ENCODE measurements around the gene ELOB. TPM values are rescaled to one million over a fixed set of nuclear protein-coding genes. Genes with fewer than 3 reads are reported as not detected.

The ELOB gene
- total RNA-seq, 1 experiment from 2014 or later = 175 TPM

GRCh38 chr16:2775765-2776499 is 1.1 kb downstream of the ELOB start:
- H3K36me3 Mint-ChIP-seq (ENCODE audit: insufficient read depth, unreplicated experiment) = peaks cover 52% of the 10 kb centered on the region
- no peak for TF ChIP-seq CTCF (IDR thresholded peaks at IDR 0.05; ENCODE audit: insufficient read depth in 1 of 2, low read depth in 1 of 2, low read length in 1 of 2, severe bottlenecking in 1 of 2, unreplicated experiment in 1 of 2)
- Histone ChIP-seq H3K27me3 (replicated peaks; ENCODE audit: control insufficient read depth, insufficient read depth, low read length) (no peaks in the 10 kb centered on the region), H3K36me3 (ENCODE audit: control insufficient read depth, insufficient read depth, low read length) (peaks cover 3% of the 10 kb centered on the region), H3K4me1 (peaks cover 15% of the 10 kb centered on the region), H3K4me3 (ENCODE audit: low read depth, low read length) (peak overlapping the region; percentile 76), H3K9me3 (no peaks in the 10 kb centered on the region)
- POLR2A ChIA-PET = interaction anchor here (0.9 to 1.3 kb wide), 2 partner anchors 8 to 24 kb away, joined by 4 to 8 read pairs; partner anchors contain the start of gene SRRM2
- no TSS peak for BruUV-seq (replicated peaks)
- H3K9me3 Mint-ChIP-seq (ENCODE audit: unreplicated experiment) = no peaks in the 10 kb centered on the region
- no peaks in the 10 kb centered on the region for H3K27me3 Mint-ChIP-seq (ENCODE audit: insufficient read depth, unreplicated experiment)
- DNase-seq = no peak
- peak overlapping the region; percentile 92 for H3K27ac Mint-ChIP-seq (ENCODE audit: unreplicated experiment)
- CTCF ChIA-PET = interaction anchor here (1.0 kb wide), 1 partner anchor 92 kb away, joined by 4 read pairs; no protein-coding TSS in a partner anchor
- H3K4me1 Mint-ChIP-seq (ENCODE audit: low read depth, unreplicated experiment) = peaks cover 6% of the 10 kb centered on the region
- intact Hi-C loops (cut with micrococcal nuclease; ENCODE audit: unreplicated experiment) = no loop called here
- H3K4me3 Mint-ChIP-seq (ENCODE audit: unreplicated experiment) = peak overlapping the region; percentile 89

GRCh38 chr16:2775131-2775716 is 1.9 kb downstream of the ELOB start:
- Mint-ChIP-seq H3K36me3 (ENCODE audit: insufficient read depth, unreplicated experiment) (peaks cover 59% of the 10 kb centered on the region), H3K27ac (ENCODE audit: unreplicated experiment) (no peak overlapping the region), H3K4me3 (ENCODE audit: unreplicated experiment) (peak overlapping the region; percentile 89), H3K4me1 (ENCODE audit: low read depth, unreplicated experiment) (peaks cover 6% of the 10 kb centered on the region), H3K27me3 (ENCODE audit: insufficient read depth, unreplicated experiment) (no peaks in the 10 kb centered on the region), H3K9me3 (ENCODE audit: unreplicated experiment) (no peaks in the 10 kb centered on the region)
- ChIA-PET CTCF (interaction anchor here (0.8 kb wide), 1 partner anchor 22 kb away, joined by 3 read pairs; no protein-coding TSS in a partner anchor), POLR2A (interaction anchor here (1.3 kb wide), 1 partner anchor 23 kb away, joined by 8 read pairs; the partner anchor contains the start of gene SRRM2)
- Histone ChIP-seq H3K4me1 (peaks cover 15% of the 10 kb centered on the region), H3K4me3 (ENCODE audit: low read depth, low read length) (no peak overlapping the region), H3K27me3 (replicated peaks; ENCODE audit: control insufficient read depth, insufficient read depth, low read length) (no peaks in the 10 kb centered on the region), H3K36me3 (ENCODE audit: control insufficient read depth, insufficient read depth, low read length) (peaks cover 3% of the 10 kb centered on the region), H3K9me3 (no peaks in the 10 kb centered on the region)
- intact Hi-C loops (cut with micrococcal nuclease; ENCODE audit: unreplicated experiment) = no loop called here
- BruUV-seq (replicated peaks) = no TSS peak
- no peak for TF ChIP-seq CTCF (IDR thresholded peaks at IDR 0.05; ENCODE audit: insufficient read depth in 1 of 2, low read depth in 1 of 2, low read length in 1 of 2, severe bottlenecking in 1 of 2, unreplicated experiment in 1 of 2)
- no peak for DNase-seq

GRCh38 chr16:2774161-2774891 is 2.8 kb downstream of the ELOB start:
- peaks cover 4% of the 10 kb centered on the region for H3K36me3 ChIP-seq (ENCODE audit: control insufficient read depth, insufficient read depth, low read length)
- ChIA-PET CTCF (interaction anchor here (0.8 kb wide), 1 partner anchor 21 kb away, joined by 3 read pairs; no protein-coding TSS in a partner anchor), POLR2A (interaction anchor here (1.0 kb wide), 1 partner anchor 21 kb away, joined by 3 read pairs; no protein-coding TSS in a partner anchor)
- DNase-seq = no peak
- Mint-ChIP-seq H3K27ac (ENCODE audit: unreplicated experiment) (no peak overlapping the region), H3K27me3 (ENCODE audit: insufficient read depth, unreplicated experiment) (no peaks in the 10 kb centered on the region), H3K4me1 (ENCODE audit: low read depth, unreplicated experiment) (peaks cover 11% of the 10 kb centered on the region), H3K9me3 (ENCODE audit: unreplicated experiment) (no peaks in the 10 kb centered on the region), H3K36me3 (ENCODE audit: insufficient read depth, unreplicated experiment) (peaks cover 68% of the 10 kb centered on the region), H3K4me3 (ENCODE audit: unreplicated experiment) (no peak overlapping the region)
- no TSS peak for BruUV-seq (replicated peaks)
- intact Hi-C loops (cut with micrococcal nuclease; ENCODE audit: unreplicated experiment) = no loop called here
- TF ChIP-seq CTCF (IDR thresholded peaks at IDR 0.05; ENCODE audit: insufficient read depth in 1 of 2, low read depth in 1 of 2, low read length in 1 of 2, severe bottlenecking in 1 of 2, unreplicated experiment in 1 of 2) = no peak
- no peaks in the 10 kb centered on the region for H3K9me3 ChIP-seq
- no peaks in the 10 kb centered on the region for H3K27me3 ChIP-seq (replicated peaks; ENCODE audit: control insufficient read depth, insufficient read depth, low read length)
- no peak overlapping the region for H3K4me3 ChIP-seq (ENCODE audit: low read depth, low read length)
- peaks cover 15% of the 10 kb centered on the region for H3K4me1 ChIP-seq
